Right atrium auricular region (tissue), 2 donors: ENCODE data around the gene VAMP5. TPM values are rescaled to one million over a fixed set of nuclear protein-coding genes. Genes with fewer than 3 reads are reported as not detected.

Source experiments
- DNase-seq: peaks from one replicate; pipeline ENCODE4 v3.0.0-alpha.2; 2019; ENCODE audit warnings: low spot score
- H3K27ac ChIP-seq, 2 donors: fragments of 200-600 bp; sonication (generic); 1 replicate in 1 of 2; 2 replicates in 1 of 2; pipeline ENCODE4 v1.5.1; 2016 to 2019
- H3K27me3 ChIP-seq, 2 donors: fragments of 200-600 bp; sonication (generic); one replicate each; pipeline versions ENCODE4 v1.5.1 to v1.6.0; 2017 to 2019
- H3K36me3 ChIP-seq: fragments of 200-600 bp; sonication (generic); one replicate; pipeline ENCODE4 v1.5.1; 2016
- H3K4me1 ChIP-seq, 2 donors: fragments of 200-600 bp; sonication (generic); one replicate each; pipeline versions ENCODE4 v1.5.1 to v1.6.0; 2017 to 2019
- H3K4me3 ChIP-seq, 2 donors: fragments of 200-600 bp; sonication (generic); 1 replicate in 1 of 2; 2 replicates in 1 of 2; pipeline ENCODE4 v1.5.1; 2017 to 2019; ENCODE audit warnings: mild to moderate bottlenecking in 1 of 2, moderate library complexity in 1 of 2
- H3K9me3 ChIP-seq, 2 donors: fragments of 200-600 bp; sonication (generic); one replicate each; pipeline ENCODE4 v1.5.1; 2019
- total RNA-seq, 2 donors: library from RNA; depleted of rRNA; stranded (reverse); fragments of >200 nt; gene quantifications; one replicate each; pipeline ENCODE4 v1.1.0, GENCODE V29; 2016
- TF ChIP-seq, protein P1 (sequence below), 2 donors: fragments of 200-600 bp; sonication (generic); IDR thresholded peaks; one replicate each; pipeline ENCODE4 v1.5.1; 2019; ENCODE audit warnings: antibody characterized with exemption in 2 of 2

Gene VAMP5
- total RNA-seq, 2 donors from 2014 or later: 37.2 to 61.7 TPM

- no peak overlapping the region for H3K4me3 ChIP-seq
- no peaks in the 10 kb centered on the region for H3K36me3 ChIP-seq
- peaks cover 0 to 37% of the 10 kb centered on the region in 2 donors for H3K4me1 ChIP-seq
- TF ChIP-seq, protein P1, sequence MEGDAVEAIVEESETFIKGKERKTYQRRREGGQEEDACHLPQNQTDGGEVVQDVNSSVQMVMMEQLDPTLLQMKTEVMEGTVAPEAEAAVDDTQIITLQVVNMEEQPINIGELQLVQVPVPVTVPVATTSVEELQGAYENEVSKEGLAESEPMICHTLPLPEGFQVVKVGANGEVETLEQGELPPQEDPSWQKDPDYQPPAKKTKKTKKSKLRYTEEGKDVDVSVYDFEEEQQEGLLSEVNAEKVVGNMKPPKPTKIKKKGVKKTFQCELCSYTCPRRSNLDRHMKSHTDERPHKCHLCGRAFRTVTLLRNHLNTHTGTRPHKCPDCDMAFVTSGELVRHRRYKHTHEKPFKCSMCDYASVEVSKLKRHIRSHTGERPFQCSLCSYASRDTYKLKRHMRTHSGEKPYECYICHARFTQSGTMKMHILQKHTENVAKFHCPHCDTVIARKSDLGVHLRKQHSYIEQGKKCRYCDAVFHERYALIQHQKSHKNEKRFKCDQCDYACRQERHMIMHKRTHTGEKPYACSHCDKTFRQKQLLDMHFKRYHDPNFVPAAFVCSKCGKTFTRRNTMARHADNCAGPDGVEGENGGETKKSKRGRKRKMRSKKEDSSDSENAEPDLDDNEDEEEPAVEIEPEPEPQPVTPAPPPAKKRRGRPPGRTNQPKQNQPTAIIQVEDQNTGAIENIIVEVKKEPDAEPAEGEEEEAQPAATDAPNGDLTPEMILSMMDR (IDR thresholded peaks at IDR 0.05): no peak
- H3K9me3 ChIP-seq: no peaks in the 10 kb centered on the region
- H3K27ac ChIP-seq: peak overlapping the region; percentile 80
- DNase-seq: peak; percentile 67
- no peaks in the 10 kb centered on the region for H3K27me3 ChIP-seq
Measured at GRCh38 chr2:85579266-85579935, 4.8 kb upstream of the VAMP5 start.

- Histone ChIP-seq H3K36me3 (no peaks in the 10 kb centered on the region), H3K9me3 (no peaks in the 10 kb centered on the region), H3K27ac (peak overlapping the region; percentile 80), H3K4me1 (peaks cover 0 to 44% of the 10 kb centered on the region in 2 donors), H3K4me3 (no peak overlapping the region), H3K27me3 (no peaks in the 10 kb centered on the region)
- TF ChIP-seq, protein P1 (IDR thresholded peaks at IDR 0.05): no peak
- no peak for DNase-seq
Measured at GRCh38 chr2:85580206-85580605, 4.0 kb upstream of the VAMP5 start.

GRCh38 chr2:85582492-85582891 lies 1.7 kb upstream of the VAMP5 start:
- Histone ChIP-seq H3K4me1 (peaks cover 0 to 63% of the 10 kb centered on the region in 2 donors), H3K4me3 (no peak overlapping the region), H3K9me3 (no peaks in the 10 kb centered on the region), H3K36me3 (no peaks in the 10 kb centered on the region), H3K27me3 (no peaks in the 10 kb centered on the region), H3K27ac (no peak overlapping the region)
- TF ChIP-seq, protein P1 (IDR thresholded peaks at IDR 0.05): no peak
- DNase-seq: no peak

GRCh38 chr2:85583667-85584353 lies 421 bp upstream of the VAMP5 start:
- peak overlapping the region; percentile 63 to 68 for H3K4me3 ChIP-seq
- H3K4me1 ChIP-seq: peaks cover 0 to 63% of the 10 kb centered on the region in 2 donors
- no peaks in the 10 kb centered on the region for H3K27me3 ChIP-seq
- no peak for DNase-seq
- H3K27ac ChIP-seq: peak overlapping the region; percentile 90 to 98
- H3K36me3 ChIP-seq: no peaks in the 10 kb centered on the region
- TF ChIP-seq, protein P1 (IDR thresholded peaks at IDR 0.05): no peak
- no peaks in the 10 kb centered on the region for H3K9me3 ChIP-seq

DNA sequence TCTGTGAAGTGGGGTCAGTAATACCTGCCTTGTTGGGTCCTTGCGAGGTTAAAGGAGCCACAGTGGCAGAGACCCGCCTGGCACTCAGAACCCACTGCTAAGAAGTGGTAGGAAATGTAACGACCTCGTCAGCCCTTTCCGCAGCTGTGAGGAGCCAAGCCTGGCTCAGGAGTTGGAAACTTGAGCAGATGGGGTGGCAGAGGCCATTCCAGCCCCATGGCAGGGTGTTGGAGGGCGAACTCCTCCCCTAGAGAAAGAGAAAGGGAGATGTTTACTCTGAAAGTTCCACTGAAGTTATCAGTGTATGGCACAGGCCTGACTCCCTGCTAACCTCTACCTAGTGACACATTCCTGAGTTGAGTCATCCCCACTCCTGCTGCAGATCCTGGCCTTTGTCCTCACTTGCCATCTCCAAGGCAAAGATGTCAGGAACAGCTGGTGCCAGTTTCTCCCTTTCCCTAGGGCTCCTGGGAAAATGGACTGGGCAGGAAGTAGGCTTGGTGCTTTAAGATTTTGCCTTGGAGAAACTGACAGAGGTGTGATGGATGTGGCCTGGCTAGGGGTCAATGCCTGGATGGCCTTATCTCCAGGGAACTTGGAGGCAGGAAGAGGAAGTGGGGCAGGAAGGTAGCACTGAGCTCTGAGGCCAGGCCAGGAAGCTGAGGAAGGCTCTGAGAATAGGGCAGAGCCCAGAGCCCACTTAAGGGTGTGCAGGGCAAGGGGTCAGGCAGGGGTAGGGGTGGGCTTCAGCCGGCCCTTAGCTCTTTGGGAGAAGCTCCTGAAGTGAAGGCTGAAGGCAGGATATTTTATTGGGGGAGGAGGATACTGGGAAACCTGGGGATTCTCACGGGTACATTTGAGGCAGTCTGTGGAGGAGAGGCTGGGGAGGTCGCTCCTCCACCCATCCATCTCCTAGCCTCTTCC lies 888 bp downstream of the VAMP5 start:
- Histone ChIP-seq H3K9me3 (no peaks in the 10 kb centered on the region), H3K36me3 (no peaks in the 10 kb centered on the region), H3K4me3 (peak overlapping the region; percentile 63 to 68), H3K4me1 (peaks cover 4 to 63% of the 10 kb centered on the region in 2 donors), H3K27me3 (no peaks in the 10 kb centered on the region), H3K27ac (peak overlapping the region; percentile 90 to 98)
- TF ChIP-seq, protein P1 (IDR thresholded peaks at IDR 0.05): no peak
- DNase-seq: peak; percentile 75
